ENCODE measurements around the gene ANKRD40CL.
"Not testable (repeated sequence)": the region's sequence is repeated elsewhere in the genome, so short reads cannot be mapped to it uniquely, and the experiment has no call there.

ANKRD40CL gene

GRCh38 chr17:50806141-50806643 is 38.9 kb upstream of the ANKRD40CL start:
- H3K9ac ChIP-seq = no peak overlapping the region

GRCh38 chr17:50805486-50805885 is 38.2 kb upstream of the ANKRD40CL start:
- Histone ChIP-seq H3K4me2 (no peak overlapping the region), H4K20me1 (ENCODE audit: insufficient read depth) (no peaks in the 10 kb centered on the region), H3K79me2 (ENCODE audit: insufficient read depth, low read depth) (no peaks in the 10 kb centered on the region), H3K4me1 (ENCODE audit: low read depth, poor library complexity, severe bottlenecking) (no peaks in the 10 kb centered on the region), H3K9ac (no peak overlapping the region), H2AFZ (ENCODE audit: low read depth) (no peak overlapping the region), H3K27me3 (ENCODE audit: insufficient read depth, low read depth) (no peaks in the 10 kb centered on the region), H3K36me3 (ENCODE audit: insufficient read depth) (no peaks in the 10 kb centered on the region), H3K27ac (no peak overlapping the region), H3K4me3 (IDR thresholded peaks at IDR 0.05; ENCODE audit: insufficient read depth, low read depth, low read length) (no peak overlapping the region)
- TF ChIP-seq CTCF (conservative IDR thresholded peaks at IDR 0.05; ENCODE audit: low read depth, low read length) = no peak

More at GRCh38 chr17:50806141-50806643, 38.9 kb upstream of the ANKRD40CL start:
- Histone ChIP-seq H3K27me3 (ENCODE audit: insufficient read depth, low read depth) (no peaks in the 10 kb centered on the region), H3K4me1 (ENCODE audit: low read depth, poor library complexity, severe bottlenecking) (no peaks in the 10 kb centered on the region), H3K36me3 (ENCODE audit: insufficient read depth) (no peaks in the 10 kb centered on the region), H4K20me1 (ENCODE audit: insufficient read depth) (no peaks in the 10 kb centered on the region), H3K79me2 (ENCODE audit: insufficient read depth, low read depth) (no peaks in the 10 kb centered on the region), H2AFZ (ENCODE audit: low read depth) (no peak overlapping the region), H3K27ac (no peak overlapping the region), H3K4me3 (IDR thresholded peaks at IDR 0.05; ENCODE audit: insufficient read depth, low read depth, low read length) (no peak overlapping the region), H3K4me2 (no peak overlapping the region)
- no peak for TF ChIP-seq CTCF (conservative IDR thresholded peaks at IDR 0.05; ENCODE audit: low read depth, low read length)

- H3K27me3 ChIP-seq (ENCODE audit: insufficient read depth, low read depth); H2AFZ ChIP-seq (ENCODE audit: low read depth); H3K4me1 ChIP-seq (ENCODE audit: low read depth, poor library complexity, severe bottlenecking); H3K79me2 ChIP-seq (ENCODE audit: insufficient read depth, low read depth); H3K4me3 ChIP-seq (IDR thresholded peaks at IDR 0.05; ENCODE audit: insufficient read depth, low read depth, low read length); H3K4me2 ChIP-seq; H4K20me1 ChIP-seq (ENCODE audit: insufficient read depth); H3K36me3 ChIP-seq (ENCODE audit: insufficient read depth); H3K9ac ChIP-seq; H3K27ac ChIP-seq: not testable (repeated sequence)
Measured at GRCh38 chr17:50804749-50805475, 37.6 kb upstream of the ANKRD40CL start.

GRCh38 chr17:50803676-50804075 is 36.4 kb upstream of the ANKRD40CL start:
- H2AFZ ChIP-seq (ENCODE audit: low read depth) = no peak overlapping the region
- no peaks in the 10 kb centered on the region for H3K79me2 ChIP-seq (ENCODE audit: insufficient read depth, low read depth)
- no peak overlapping the region for H3K4me2 ChIP-seq
- no peak for TF ChIP-seq CTCF (conservative IDR thresholded peaks at IDR 0.05; ENCODE audit: low read depth, low read length)
- no peaks in the 10 kb centered on the region for H4K20me1 ChIP-seq (ENCODE audit: insufficient read depth)
- H3K27ac ChIP-seq = no peak overlapping the region
- H3K27me3 ChIP-seq (ENCODE audit: insufficient read depth, low read depth) = no peaks in the 10 kb centered on the region
- no peak overlapping the region for H3K4me3 ChIP-seq (IDR thresholded peaks at IDR 0.05; ENCODE audit: insufficient read depth, low read depth, low read length)
- H3K4me1 ChIP-seq (ENCODE audit: low read depth, poor library complexity, severe bottlenecking) = no peaks in the 10 kb centered on the region
- H3K36me3 ChIP-seq (ENCODE audit: insufficient read depth) = no peaks in the 10 kb centered on the region
- H3K9ac ChIP-seq = no peak overlapping the region
